Kidney (tissue), 14 donors: Measurements from ENCODE around the gene TTLL4. TPM values are rescaled to one million over a fixed set of nuclear protein-coding genes. Genes with fewer than 3 reads are reported as not detected.

Experiments
- DNase-seq, 5 donors: peaks; one replicate each; pipeline ENCODE4 v3.0.0-alpha.2; 2013 to 2020
- FAIRE-seq: peaks from 2 replicates; lab custom pipeline; 2012; peaks lifted over from hg19 to GRCh38; lab: Jason Lieb, UNC
- H3K27ac ChIP-seq, 2 donors: one replicate each; pipeline ENCODE4 v1.7.0; 2013; ENCODE audit warnings: low read depth in 2 of 2, low read length in 2 of 2, inconsistent platforms in 1 of 2
- H3K27me3 ChIP-seq: one replicate; pipeline ENCODE4 v1.7.1; 2013; ENCODE audit warnings: low read length, inconsistent platforms; ENCODE audit not compliant: control insufficient read depth, insufficient read depth
- H3K36me3 ChIP-seq, 3 donors: one replicate each; pipeline versions ENCODE4 v1.7.0 to v1.7.1; 2013; ENCODE audit warnings: low read length in 3 of 3, control low read depth in 1 of 3, inconsistent platforms in 1 of 3; ENCODE audit not compliant: insufficient read depth in 3 of 3, control insufficient read depth in 2 of 3
- H3K4me1 ChIP-seq, 3 donors: one replicate each; pipeline versions ENCODE4 v1.7.0 to v1.7.1; 2013; ENCODE audit warnings: low read length in 3 of 3, inconsistent platforms in 1 of 3, low read depth in 1 of 3; ENCODE audit not compliant: control insufficient read depth in 2 of 3, insufficient read depth in 2 of 3
- H3K4me3 ChIP-seq, 3 donors: one replicate each; pipeline versions ENCODE4 v1.7.0 to v1.8.1; 2013; ENCODE audit warnings: low read length in 3 of 3, control low read depth in 1 of 3, inconsistent platforms in 1 of 3
- H3K9ac ChIP-seq, 3 donors: one replicate each; pipeline versions ENCODE4 v1.7.0 to v1.7.1; 2013; ENCODE audit warnings: low read length in 3 of 3, control low read depth in 1 of 3, inconsistent platforms in 1 of 3
- H3K9me3 ChIP-seq, 3 donors: one replicate each; pipeline versions ENCODE4 v1.7.0 to v1.7.1; 2013; ENCODE audit warnings: low read length in 3 of 3, control low read depth in 1 of 3, inconsistent platforms in 1 of 3; ENCODE audit not compliant: control insufficient read depth in 2 of 3, insufficient read depth in 1 of 3
- CTCF ChIP-seq: IDR thresholded peaks from 3 replicates; pipeline ENCODE4 v1.5.1; 2012; ENCODE audit warnings: mild to moderate bottlenecking, moderate library complexity, borderline replicate concordance; ENCODE audit not compliant: insufficient read depth; ENCODE audit errors: extremely low read depth
- intact Hi-C: fragments of 100-400 bp; cut with DNase I; formaldehyde crosslinking; loops from one replicate; pipeline ENCODE4 v1.11.1; 2022
- polyA plus RNA-seq: library from polyadenylated mRNA; stranded (reverse); fragments of 350-450 nt; fragmentation: Illumina TruSeq; extraction: RNeasy Lipid Tissue Mini Kit (QIAGEN cat#74804); gene quantifications from one replicate; pipeline ENCODE4 v1.2.3, GENCODE V29; 2014; ENCODE audit warnings: low read depth, low replicate concordance; ENCODE audit not compliant: insufficient read depth
- total RNA-seq: library from RNA; stranded (reverse); fragmentation: NEBNext Ultra II Directional; extraction: Animal tissue kit (Norgen Biotek cat#: 25700); gene quantifications from one replicate; pipeline ENCODE4 v1.2.1, GENCODE V29; 2021
- donor health status: control.
- donor health status: control.
- donor health status: control.
- donor health status: control.
- donor health status: control.
- donor health status: DM: yes; HTN: yes; CAD: no.
- donor health status: Normal renal cell carcinoma (clear cell type).

Gene TTLL4
- total and polyA plus RNA-seq, 2 donors from 2014 or later: 7.6 to 30.7 TPM

GRCh38 chr2:218799990-218800389 lies 89.4 kb downstream of the TTLL4 start:
- intact Hi-C loops: no loop called here
- FAIRE-seq (no peak), DNase-seq (no peak)
- Histone ChIP-seq H3K4me3 (no peak overlapping the region), H3K9me3 (no peaks in the 10 kb centered on the region), H3K36me3 (no peaks in the 10 kb centered on the region), H3K27ac (no peak overlapping the region), H3K27me3 (no peaks in the 10 kb centered on the region), H3K9ac (no peak overlapping the region), H3K4me1 (no peaks in the 10 kb centered on the region)
- TF ChIP-seq CTCF: no peak

- peaks cover 0 to 9% (median 4%) of the 10 kb centered on the region in 3 donors for H3K4me1 ChIP-seq
Measured at GRCh38 chr2:218802386-218802994, 91.9 kb downstream of the TTLL4 start.

GRCh38 chr2:218804817-218805216 lies 94.2 kb downstream of the TTLL4 start:
- Histone ChIP-seq H3K27me3 (no peaks in the 10 kb centered on the region), H3K36me3 (no peaks in the 10 kb centered on the region), H3K9ac (no peak overlapping the region), H3K4me3 (no peak overlapping the region), H3K9me3 (no peaks in the 10 kb centered on the region), H3K27ac (no peak overlapping the region), H3K4me1 (peaks cover 0 to 9% (median 4%) of the 10 kb centered on the region in 3 donors)
- FAIRE-seq (no peak), DNase-seq (no peak)
- no peak for TF ChIP-seq CTCF
- intact Hi-C loops: no loop called here

More at GRCh38 chr2:218802386-218802994, 91.9 kb downstream of the TTLL4 start:
- FAIRE-seq (no peak), DNase-seq (peak in 1 of 5 donors; percentile 52)
- intact Hi-C loops: no loop called here
- no peak for TF ChIP-seq CTCF
- H3K9me3 ChIP-seq: no peaks in the 10 kb centered on the region
- no peak overlapping the region for H3K9ac ChIP-seq
- H3K27ac ChIP-seq: no peak overlapping the region
- H3K4me3 ChIP-seq: no peak overlapping the region
- no peaks in the 10 kb centered on the region for H3K36me3 ChIP-seq
- H3K27me3 ChIP-seq: no peaks in the 10 kb centered on the region

Other genes starting within 250 kb of the TTLL4 start
- gene USP37, start 142.5 kb upstream of the TTLL4 start, total RNA-seq: 13.5 TPM
- 1.8 TPM for gene USP37, start 142.5 kb upstream of the TTLL4 start, polyA plus RNA-seq
- gene CNOT9, start 142.0 kb upstream of the TTLL4 start, total RNA-seq: 35.8 TPM
- 12.6 TPM for gene CNOT9, start 142.0 kb upstream of the TTLL4 start, polyA plus RNA-seq
- 11.0 TPM for gene PLCD4, start 102.9 kb upstream of the TTLL4 start, total RNA-seq
- gene PLCD4, start 102.9 kb upstream of the TTLL4 start, polyA plus RNA-seq: 30.4 TPM
- gene ZNF142, start 51.2 kb upstream of the TTLL4 start, total RNA-seq: 33.6 TPM
- 3.7 TPM for gene ZNF142, start 51.2 kb upstream of the TTLL4 start, polyA plus RNA-seq
- 43.3 TPM for gene BCS1L, start 51.2 kb upstream of the TTLL4 start, total RNA-seq
- gene BCS1L, start 51.2 kb upstream of the TTLL4 start, polyA plus RNA-seq: 40.7 TPM
- gene RNF25, start 38.8 kb upstream of the TTLL4 start, total RNA-seq: 30.2 TPM
- gene RNF25, start 38.8 kb upstream of the TTLL4 start, polyA plus RNA-seq: 27.8 TPM
- 53.7 TPM for gene STK36, start 38.7 kb upstream of the TTLL4 start, total RNA-seq
- 18.5 TPM for gene STK36, start 38.7 kb upstream of the TTLL4 start, polyA plus RNA-seq
- gene CYP27A1, start 71.3 kb downstream of the TTLL4 start, total RNA-seq: 18.5 TPM
- 43.3 TPM for gene CYP27A1, start 71.3 kb downstream of the TTLL4 start, polyA plus RNA-seq
- gene PRKAG3, start 121.0 kb downstream of the TTLL4 start, total RNA-seq: not detected
- gene PRKAG3, start 121.0 kb downstream of the TTLL4 start, polyA plus RNA-seq: not detected
- 0.57 TPM for gene WNT6, start 149.0 kb downstream of the TTLL4 start, total RNA-seq
- 0.75 TPM for gene WNT6, start 149.0 kb downstream of the TTLL4 start, polyA plus RNA-seq
- gene WNT10A, start 170.0 kb downstream of the TTLL4 start, total RNA-seq: 10.2 TPM
- 1.1 TPM for gene WNT10A, start 170.0 kb downstream of the TTLL4 start, polyA plus RNA-seq
- not detected for gene CDK5R2, start 248.8 kb downstream of the TTLL4 start, total RNA-seq
- not detected for gene CDK5R2, start 248.8 kb downstream of the TTLL4 start, polyA plus RNA-seq